GM12878 (cell line): ENCODE measurements around the gene BCAS3. TPM values are rescaled to one million over a fixed set of nuclear protein-coding genes. Genes with fewer than 3 reads are reported as not detected.

Experiments used
- ATAC-seq: fragments of 200-7000 bp; cut with Tn5 transposase; 3 replicates; pipeline ENCODE4 v1.9.1; 2020; ENCODE audit warnings: mild to moderate bottlenecking, moderate library complexity
- BruUV-seq: library from RNA; stranded (reverse); fragments of 400-500 nt; replicated peaks from 2 replicates; lab custom pipeline; 2021; lab: Mats Ljungman, UMichigan
- CTCF ChIA-PET: fragments of 300-600 bp; sonication (Branson Sonifier 250); formaldehyde crosslinking; extraction: SDS; loops from one replicate; lab custom pipeline; 2021; ENCODE audit warnings: inconsistent platforms; lab: Yijun Ruan, JAX
- POLR2A ChIA-PET: fragments of 350-600 bp; formaldehyde crosslinking; extraction: SDS; loops from one replicate; lab custom pipeline; 2021; ENCODE audit warnings: inconsistent platforms; lab: Charles Lee
- RAD21 ChIA-PET: fragments of 300-600 bp; sonication (Branson Sonifier 250); formaldehyde crosslinking; loops from one replicate; lab custom pipeline; 2023; ENCODE audit warnings: antibody characterized with exemption; ENCODE audit not compliant: unreplicated experiment; lab: Charles Lee
- SMC1A ChIA-PET: fragments of 300-600 bp; sonication (Branson Sonifier 250); formaldehyde crosslinking; loops from one replicate; lab custom pipeline; 2023; ENCODE audit not compliant: unreplicated experiment, uncharacterized antibody; lab: Charles Lee
- DNase-seq: peaks from one replicate; pipeline ENCODE4 v3.0.0-alpha.2; 2011; ENCODE audit warnings: low read depth, low spot score
- FAIRE-seq: peaks from 3 replicates; lab custom pipeline; 2011; peaks lifted over from hg19 to GRCh38; lab: Jason Lieb, UNC
- H2AFZ ChIP-seq: 2 replicates; pipeline ENCODE4 v1.6.0; 2011; ENCODE audit warnings: low read depth, low read length, control low read depth; ENCODE audit not compliant: control insufficient read depth
- H3K27ac ChIP-seq: 2 replicates; pipeline ENCODE4 v1.5.1; 2011; ENCODE audit warnings: control low read depth; ENCODE audit not compliant: control insufficient read depth, insufficient read depth
- H3K27me3 ChIP-seq, 2 experiments: replicated peaks in 1 of 2; 2 replicates each; pipeline versions ENCODE4 v1.6.0 to v1.6.1; 2011; ENCODE audit warnings: low read length in 1 of 2; ENCODE audit not compliant: control insufficient read depth in 2 of 2, insufficient read depth in 2 of 2
- H3K36me3 ChIP-seq, 2 experiments: 2 replicates each; pipeline ENCODE4 v1.5.1; 2011; ENCODE audit warnings: low read length in 1 of 2; ENCODE audit not compliant: control insufficient read depth in 2 of 2, insufficient read depth in 2 of 2
- H3K4me1 ChIP-seq: 2 replicates; pipeline ENCODE4 v1.6.1; 2011; ENCODE audit warnings: mild to moderate bottlenecking, low read length, moderate library complexity, mixed read lengths; ENCODE audit not compliant: control insufficient read depth, insufficient read depth
- H3K4me2 ChIP-seq: 2 replicates; pipeline ENCODE4 v1.6.0; 2011; ENCODE audit warnings: control low read depth; ENCODE audit not compliant: control insufficient read depth, insufficient read depth
- H3K4me3 ChIP-seq: fragments of 200-600 bp; sonication (generic); 2 replicates; pipeline ENCODE4 v1.5.1; 2016
- H3K79me2 ChIP-seq: 2 replicates; pipeline ENCODE4 v1.6.0; 2011; ENCODE audit warnings: low read length; ENCODE audit not compliant: control insufficient read depth, insufficient read depth
- H3K9ac ChIP-seq: 2 replicates; pipeline ENCODE4 v1.8.0; 2011; ENCODE audit warnings: low read length, control low read depth, mixed read lengths; ENCODE audit not compliant: control insufficient read depth, insufficient read depth
- H3K9me3 ChIP-seq: replicated peaks from 3 replicates; pipeline ENCODE4 v1.5.1; 2011; ENCODE audit warnings: mild to moderate bottlenecking, low read length; ENCODE audit not compliant: control insufficient read depth, insufficient read depth
- H4K20me1 ChIP-seq: 2 replicates; pipeline ENCODE4 v1.6.0; 2011; ENCODE audit not compliant: control insufficient read depth, insufficient read depth
- ASH2L ChIP-seq: fragments of 300-600, 200-600 bp; sonication (generic); IDR thresholded peaks from 2 replicates; pipeline ENCODE4 v1.6.1; 2017; ENCODE audit warnings: low read depth, mild to moderate bottlenecking, borderline replicate concordance
- DPF2 ChIP-seq: fragments of 450-650 bp; IDR thresholded peaks from 2 replicates; pipeline ENCODE4 v1.6.1; 2017; ENCODE audit warnings: mild to moderate bottlenecking
- EZH2 ChIP-seq: IDR thresholded peaks from 2 replicates; pipeline ENCODE4 v1.6.1; 2012; ENCODE audit warnings: low read depth, mild to moderate bottlenecking, control low read depth, inconsistent platforms, low read length, borderline replicate concordance; ENCODE audit not compliant: control insufficient read depth
- MYC ChIP-seq: IDR thresholded peaks from 2 replicates; pipeline ENCODE4 v1.6.1; 2011; ENCODE audit warnings: mild to moderate bottlenecking, low read length, moderate library complexity, inconsistent platforms; ENCODE audit not compliant: insufficient read depth, insufficient replicate concordance, insufficient read length, severe bottlenecking
- NFXL1 ChIP-seq: fragments of 450-650 bp; IDR thresholded peaks from 2 replicates; pipeline ENCODE4 v1.6.1; 2017; ENCODE audit warnings: antibody characterized with exemption, mild to moderate bottlenecking, borderline replicate concordance
- NKRF ChIP-seq: fragments of 450-650 bp; conservative IDR thresholded peaks from 2 replicates; pipeline ENCODE4 v1.6.1; 2017; ENCODE audit warnings: mild to moderate bottlenecking, moderate library complexity
- NRF1 ChIP-seq: conservative IDR thresholded peaks from 2 replicates; pipeline ENCODE4 v1.6.1; 2011; ENCODE audit warnings: mild to moderate bottlenecking, low read depth, low read length, improper control_type of control experiment
- RELA ChIP-seq: fragments of 450-650 bp; IDR thresholded peaks from 2 replicates; pipeline ENCODE4 v1.8.0; 2014; ENCODE audit warnings: borderline replicate concordance; ENCODE audit not compliant: partially characterized antibody
- SUPT20H ChIP-seq: IDR thresholded peaks from 2 replicates; pipeline ENCODE4 v1.6.1; 2011; ENCODE audit warnings: low read depth, mild to moderate bottlenecking, low read length, moderate library complexity, borderline replicate concordance; ENCODE audit not compliant: control insufficient read depth
- ZNF687 ChIP-seq: fragments of 450-650 bp; IDR thresholded peaks from 2 replicates; pipeline ENCODE4 v1.6.1; 2017; ENCODE audit warnings: mild to moderate bottlenecking, moderate library complexity
- in situ Hi-C: fragments of 300-500 bp; cut with MboI; formaldehyde crosslinking; loops from 9 replicates; pipeline ENCODE4 v1.14.3; 2018; ENCODE audit warnings: mixed read lengths
- intact Hi-C: fragments of 100-400 bp; cut with micrococcal nuclease; formaldehyde crosslinking; loops from one replicate; pipeline ENCODE4 v1.14.2; 2022; ENCODE audit not compliant: unreplicated experiment
- polyA plus RNA-seq, 11 experiments: library from polyadenylated mRNA; depleted of rRNA in 4 of 11; unstranded in 6 of 11; stranded (reverse) in 5 of 11; fragments of >200 nt; fragmentation: Nextera tagmentation in 4 of 11; fragmentation: Illumina TruSeq in 1 of 11; extraction: Ambion mirVana in 4 of 11; extraction: Trizol in 1 of 11; gene quantifications; 1 replicate in 1 of 11; 2 replicates in 10 of 11; pipeline versions ENCODE4 v1.2.1 to v1.2.3, GENCODE V29; 2011 to 2016; ENCODE audit warnings: inconsistent platforms in 2 of 11, missing spikeins in 2 of 11, low read depth in 1 of 11
- total RNA-seq, 4 experiments: library from RNA; depleted of rRNA in 3 of 4; stranded (reverse); fragments of >200 nt in 3 of 4; fragmentation: Illumina TruSeq in 1 of 4; extraction: Trizol in 1 of 4; gene quantifications; 2 replicates each; pipeline versions ENCODE4 v1.2.1 to v1.2.3, GENCODE V29; 2013 to 2021

BCAS3 gene
- total and polyA plus RNA-seq, 10 of the 15 experiments (the other 5 are each of a cell fraction or from before 2014, with no cell fraction given), result 2.1 to 11.0 (median 6.6) TPM

- Histone ChIP-seq H3K79me2 (no peaks in the 10 kb centered on the region), H3K4me1 (no peaks in the 10 kb centered on the region)
- in situ Hi-C loops, result no loop called here
- no peak for DNase-seq
- TF ChIP-seq NFXL1 (0 out of 2 replicates have a peak, but pooled peaks have one; percentile 21), MYC (no peak)
- TF ChIP-seq, all 136 proteins: peak for 1
- H3K4me2 ChIP-seq, result no peak overlapping the region
- SMC1A ChIA-PET, result no interaction called here
- RAD21 ChIA-PET, result no interaction called here
- H2AFZ ChIP-seq, result no peak overlapping the region
- POLR2A ChIA-PET, result no interaction called here
- intact Hi-C loops, result no loop called here
- ATAC-seq (no peak), FAIRE-seq (no peak)
- peaks cover 4% of the 10 kb centered on the region; the same call in 1 of the 3 replicates for H3K9me3 ChIP-seq
- H3K4me3 ChIP-seq, result no peak overlapping the region
- no peak overlapping the region for H3K9ac ChIP-seq
- CTCF ChIA-PET, result interaction anchor here (0.6 to 1.8 kb wide), 3 partner anchors 12 to 25 kb away, joined by 3 to 4 read pairs (median 3); no protein-coding TSS in a partner anchor
- H3K36me3 ChIP-seq, result no peaks in the 10 kb centered on the region
- H3K27me3 ChIP-seq, result no peaks in the 10 kb centered on the region; a peak in 1 of 4 replicates
- H3K27ac ChIP-seq, result no peak overlapping the region
- no TSS peak for BruUV-seq
- H4K20me1 ChIP-seq, result no peaks in the 10 kb centered on the region
Measured at GRCh38 chr17:61436995-61437704, 759.5 kb downstream of the BCAS3 start.

GRCh38 chr17:61440697-61441096, 763.0 kb downstream of the BCAS3 start:
- ChIA-PET SMC1A (no interaction called here), RAD21 (no interaction called here), CTCF (no interaction called here), POLR2A (no interaction called here)
- Histone ChIP-seq H3K9ac (no peak overlapping the region), H3K4me3 (no peak overlapping the region), H4K20me1 (no peaks in the 10 kb centered on the region), H3K27me3 (no peaks in the 10 kb centered on the region; a peak in 2 of 4 replicates), H3K9me3 (peaks cover 4% of the 10 kb centered on the region; the same call in 1 of the 3 replicates), H3K4me2 (no peak overlapping the region), H3K36me3 (no peaks in the 10 kb centered on the region), H3K4me1 (no peaks in the 10 kb centered on the region), H3K27ac (no peak overlapping the region), H3K79me2 (no peaks in the 10 kb centered on the region), H2AFZ (no peak overlapping the region)
- no peak for FAIRE-seq
- ATAC-seq, result peak; percentile 85
- BruUV-seq, result no TSS peak
- DNase-seq, result no peak
- intact Hi-C loops, result no loop called here
- in situ Hi-C loops, result no loop called here
- TF ChIP-seq ZNF687, result no peak
- no peak for TF ChIP-seq SUPT20H
- TF ChIP-seq NKRF, result no peak
- TF ChIP-seq NRF1, result no peak
- TF ChIP-seq EZH2, result no peak
- no peak for TF ChIP-seq RELA
- TF ChIP-seq ASH2L, result no peak
- 0 out of 2 replicates have a peak, but pooled peaks have one; percentile 11 for TF ChIP-seq NFXL1
- TF ChIP-seq DPF2, result no peak
